Diencephalon (tissue), 1 donor: Measurements from ENCODE around the gene NAT9. TPM values are rescaled to one million over a fixed set of nuclear protein-coding genes. Genes with fewer than 3 reads are reported as not detected.

Experiments used
- total RNA-seq: library from RNA; depleted of rRNA; stranded (reverse); fragments of >200 nt; gene quantifications from one replicate; pipeline ENCODE4 v1.2.3, GENCODE V29; 2014

Gene NAT9, protein sequence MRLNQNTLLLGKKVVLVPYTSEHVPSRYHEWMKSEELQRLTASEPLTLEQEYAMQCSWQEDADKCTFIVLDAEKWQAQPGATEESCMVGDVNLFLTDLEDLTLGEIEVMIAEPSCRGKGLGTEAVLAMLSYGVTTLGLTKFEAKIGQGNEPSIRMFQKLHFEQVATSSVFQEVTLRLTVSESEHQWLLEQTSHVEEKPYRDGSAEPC
- total RNA-seq, result 20.5 TPM

GRCh38 chr17:74776044-74776962, at the start of gene NAT9:
TSS of gene NAT9 (minus strand) at chr17:74776345. CDS start at chr17:74775698, 647 bp downstream.

GRCh38 chr17:74748529-74749278, 27.4 kb downstream of the NAT9 start, which contains the start of gene NHERF1:
TSS of gene NHERF1 (plus strand) at chr17:74748628. CDS start at chr17:74748847, 219 bp downstream.

DNA sequence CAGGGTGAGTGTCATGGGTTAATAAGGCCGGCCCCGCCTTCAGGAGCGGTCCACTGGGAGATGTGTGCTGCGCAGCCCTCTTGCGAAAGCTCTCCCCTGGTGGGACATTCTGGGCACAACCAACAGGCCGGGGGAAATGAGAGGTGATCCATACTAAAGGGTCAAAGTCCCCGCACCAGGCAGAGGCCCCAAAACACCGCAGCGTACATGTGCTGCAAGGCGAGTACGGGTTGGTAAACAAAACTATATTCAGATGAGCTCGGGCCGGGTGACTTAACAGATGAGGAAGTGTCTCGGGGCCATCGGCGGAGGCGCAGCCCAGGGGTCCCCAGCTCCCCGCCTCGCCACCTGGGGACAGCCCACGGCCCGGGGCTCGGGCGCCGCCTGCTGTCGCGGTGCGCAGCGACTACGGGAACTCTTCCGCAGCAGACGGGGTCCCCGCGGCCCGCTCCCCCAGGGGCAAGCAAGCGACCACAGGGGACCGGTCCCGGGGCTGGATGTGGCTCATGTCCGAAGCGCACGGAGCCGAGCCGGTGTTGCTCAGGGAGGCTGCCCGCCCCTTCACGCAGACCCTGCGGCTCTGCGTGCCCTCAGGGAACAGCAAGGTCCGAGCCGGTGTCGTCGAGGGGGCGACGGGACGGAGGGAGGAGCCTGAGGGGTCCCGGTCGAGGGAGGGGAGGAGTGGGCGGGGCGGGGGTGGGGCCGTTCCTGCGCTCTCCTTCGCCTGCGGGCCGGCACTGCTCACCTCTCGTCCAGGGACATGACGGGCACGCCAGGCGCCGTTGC, 39.4 kb downstream of the NAT9 start, which contains the start of gene RAB37:
TSS of gene RAB37 (plus strand) at position 744 of the 786 bp plus-strand sequence. CDS start at position 761, 17 bp downstream.

Other genes with a start within 250 kb of the NAT9 start
- not detected for gene CD300LB, start 244.9 kb downstream of the NAT9 start, total RNA-seq
- 0.46 TPM for gene CD300C, start 230.2 kb downstream of the NAT9 start, total RNA-seq
- not detected for gene CD300H, start 208.8 kb downstream of the NAT9 start, total RNA-seq
- not detected for gene CD300LD, start 184.1 kb downstream of the NAT9 start, total RNA-seq
- not detected for gene CD300E, start 152.6 kb downstream of the NAT9 start, total RNA-seq
- 0.46 TPM for gene CD300LF, start 63.4 kb downstream of the NAT9 start, total RNA-seq
- gene RAB37, start 39.1 kb downstream of the NAT9 start, total RNA-seq, result 3.2 TPM
- gene NHERF1, start 27.7 kb downstream of the NAT9 start, total RNA-seq, result 12.5 TPM
- gene GRIN2C, start 83.5 kb upstream of the NAT9 start, total RNA-seq, result 1.2 TPM
- gene FDXR, start 96.6 kb upstream of the NAT9 start, total RNA-seq, result 5.5 TPM
- gene FADS6, start 117.3 kb upstream of the NAT9 start, total RNA-seq, result 5.5 TPM
- gene USH1G, start 146.9 kb upstream of the NAT9 start, total RNA-seq, result 0.46 TPM
- not detected for gene OTOP2, start 147.9 kb upstream of the NAT9 start, total RNA-seq
- not detected for gene OTOP3, start 159.6 kb upstream of the NAT9 start, total RNA-seq
- gene HID1, start 196.4 kb upstream of the NAT9 start, total RNA-seq, result 25.1 TPM
- gene CDR2L, start 211.3 kb upstream of the NAT9 start, total RNA-seq, result 7.2 TPM
- gene MRPL58, start 236.3 kb upstream of the NAT9 start, total RNA-seq, result 13.4 TPM